GM21717 (cell line): ENCODE measurements around the gene MLLT11.

Experiments used
- ATAC-seq: cut with Tn5 transposase; IDR thresholded peaks from one replicate; pipeline ENCODE4 v1.9.1; 2021; ENCODE audit warnings: mild to moderate bottlenecking, moderate library complexity; ENCODE audit not compliant: unreplicated experiment

Gene MLLT11, protein sequence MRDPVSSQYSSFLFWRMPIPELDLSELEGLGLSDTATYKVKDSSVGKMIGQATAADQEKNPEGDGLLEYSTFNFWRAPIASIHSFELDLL

DNA sequence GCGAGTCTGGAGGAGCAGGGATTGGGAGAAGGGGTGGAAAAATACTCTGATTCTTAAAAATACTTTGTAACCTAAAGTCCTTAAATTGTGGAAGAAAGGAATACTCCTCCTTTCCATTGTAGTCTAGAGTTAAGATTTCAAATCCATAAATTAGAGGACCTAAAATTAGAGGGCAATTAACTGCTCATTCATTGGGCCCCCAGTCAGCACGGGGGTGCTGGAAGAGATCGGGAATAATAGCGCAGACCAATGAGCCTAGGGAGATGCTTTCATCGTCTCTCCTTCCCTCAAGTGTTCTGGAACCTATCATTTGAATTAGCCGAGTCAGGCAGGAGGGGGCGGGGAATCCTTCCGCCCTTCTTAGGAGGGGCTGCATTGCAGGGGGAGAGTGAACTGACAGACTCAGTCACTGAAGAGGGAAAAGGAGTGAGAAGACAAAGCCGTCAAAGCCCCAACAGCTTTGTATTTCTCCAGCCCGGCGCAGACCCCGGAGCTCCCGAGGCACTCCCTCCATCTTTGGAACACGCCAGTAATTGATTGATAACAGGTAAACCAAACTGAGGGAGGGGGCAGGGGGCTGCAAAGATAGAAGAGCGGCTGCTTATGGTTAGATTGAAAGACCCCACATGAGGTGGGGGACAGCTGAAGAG, at the start of gene MLLT11:
MLLT11 (plus strand) TSS at position 391 of the 650 bp plus-strand sequence. CDS start 6,828 bp downstream, outside the sequence.
- ATAC-seq, result no peak

DNA sequence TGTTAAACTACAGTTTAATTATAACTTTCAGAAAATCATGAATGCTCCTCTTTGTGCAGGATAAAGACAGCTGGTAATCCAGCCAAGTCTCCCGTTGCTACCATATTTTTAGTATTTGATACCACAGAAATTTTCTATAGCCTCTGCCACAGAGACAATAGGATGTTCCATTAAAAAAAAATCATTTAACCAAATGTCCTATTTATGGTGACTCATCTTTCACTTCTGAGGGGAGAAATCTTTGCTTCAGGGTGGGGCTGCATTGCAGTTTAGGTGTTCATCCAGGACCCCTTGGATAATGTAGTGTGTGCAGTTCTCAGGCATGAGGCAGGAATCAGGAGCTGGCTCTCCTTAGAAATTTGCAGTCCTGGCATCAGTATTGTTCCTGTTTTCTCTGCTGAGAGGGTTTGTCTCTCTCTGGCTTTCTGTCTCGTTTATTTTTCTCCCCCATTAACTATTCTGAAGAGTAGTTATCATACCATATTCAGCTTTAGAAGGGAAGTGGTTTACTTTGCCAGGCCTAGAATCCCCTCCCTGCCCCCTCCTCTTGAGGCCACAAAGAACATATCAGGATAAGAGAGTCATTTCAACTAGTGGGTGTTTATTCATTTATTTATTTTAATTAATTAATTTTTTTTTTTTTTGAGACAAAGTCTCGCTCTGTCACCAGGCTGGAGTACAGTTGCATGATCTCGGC, 48.9 kb upstream of the MLLT11 start:
- ATAC-seq, result no peak

GRCh38 chr1:151012684-151013471, 47.3 kb upstream of the MLLT11 start:
- no peak for ATAC-seq

DNA sequence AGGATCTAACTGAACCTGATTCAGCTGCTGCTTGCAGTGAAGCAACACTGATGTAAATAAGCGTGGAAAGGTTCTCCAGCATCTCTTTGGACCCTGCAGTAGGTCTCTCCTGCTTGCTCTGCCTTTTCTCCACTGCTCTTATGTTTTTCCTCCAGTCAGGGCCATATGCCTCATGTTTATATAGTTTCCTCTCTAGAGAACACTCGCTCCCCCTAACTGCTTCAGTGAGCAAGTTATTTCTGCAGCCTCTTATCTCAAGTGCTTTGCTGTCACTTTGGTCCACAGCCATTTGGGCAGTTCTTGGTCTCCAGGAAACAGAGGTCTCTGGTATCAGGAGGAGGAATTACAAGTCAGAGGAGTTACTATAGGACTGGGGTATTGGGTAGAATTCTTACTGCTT, 46.7 kb upstream of the MLLT11 start:
- no peak for ATAC-seq

- no peak for ATAC-seq
Measured at GRCh38 chr1:151024540-151025146, 35.6 kb upstream of the MLLT11 start.

DNA sequence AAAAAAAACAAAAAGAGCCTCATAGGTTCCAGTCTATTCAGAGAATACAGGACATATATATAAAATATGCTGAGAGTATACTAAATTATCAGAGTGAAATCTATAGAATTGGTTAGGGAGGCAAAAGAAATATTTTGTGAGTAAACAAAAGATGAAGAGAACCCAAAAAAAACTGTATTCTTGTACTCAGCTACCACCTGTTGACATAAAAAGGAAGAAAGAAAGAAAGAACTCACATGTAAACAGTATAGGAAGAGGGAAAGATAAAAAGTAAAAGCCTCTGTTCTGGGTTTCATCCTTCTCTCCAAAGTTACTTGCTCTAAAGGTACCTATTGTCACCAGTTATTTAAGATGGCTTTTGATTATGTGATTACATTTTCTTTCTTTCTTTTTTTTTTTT, 33.7 kb upstream of the MLLT11 start:
- ATAC-seq, result no peak

DNA sequence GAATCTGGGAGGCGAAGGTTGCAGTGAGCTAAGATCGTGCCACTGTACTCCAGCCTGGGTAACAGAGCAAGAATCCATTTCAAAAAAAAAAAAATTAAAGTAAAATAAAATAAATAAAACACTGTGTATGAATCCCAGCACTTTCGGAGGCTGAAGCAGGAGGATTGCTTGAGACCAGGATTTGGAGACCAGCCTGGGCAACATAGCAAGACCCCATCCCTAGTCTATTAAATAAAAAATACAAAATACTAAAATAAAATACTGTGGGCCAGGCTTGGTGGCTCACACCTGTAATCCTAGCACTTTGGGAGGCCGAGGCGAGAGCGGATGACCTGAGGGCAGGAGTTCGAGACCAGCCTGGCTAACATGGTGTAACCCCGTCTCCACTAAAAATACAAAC, 28.0 kb upstream of the MLLT11 start:
- no peak for ATAC-seq

- no peak for ATAC-seq
Measured at GRCh38 chr1:151035167-151035566, 25.0 kb upstream of the MLLT11 start.

DNA sequence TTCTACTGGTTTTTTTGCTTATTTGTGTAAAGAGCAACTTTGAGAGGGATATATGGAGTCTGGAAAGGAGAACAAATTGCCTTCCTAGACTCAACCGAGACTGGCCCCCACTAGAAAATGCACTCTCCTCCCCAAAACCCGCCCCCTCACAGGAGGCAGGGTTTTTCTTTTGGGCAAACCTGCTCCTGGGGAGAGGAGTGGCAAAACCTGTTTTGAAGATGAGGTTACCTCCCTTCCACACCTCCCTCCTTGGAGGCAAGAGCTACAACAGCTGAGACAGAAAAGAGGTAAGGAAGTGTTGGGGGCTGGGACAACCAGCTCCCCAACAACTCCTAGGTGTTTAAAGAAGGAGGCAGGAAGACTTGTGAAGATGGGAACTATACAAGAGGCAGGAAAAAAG, 23.8 kb upstream of the MLLT11 start, which contains the start of gene BNIPL:
BNIPL (plus strand) TSS at position 231 of the 400 bp plus-strand sequence; CDS start at position 371, 140 bp downstream.
- ATAC-seq, result no peak

GRCh38 chr1:151037032-151037431, 23.2 kb upstream of the MLLT11 start:
- ATAC-seq, result no peak

DNA sequence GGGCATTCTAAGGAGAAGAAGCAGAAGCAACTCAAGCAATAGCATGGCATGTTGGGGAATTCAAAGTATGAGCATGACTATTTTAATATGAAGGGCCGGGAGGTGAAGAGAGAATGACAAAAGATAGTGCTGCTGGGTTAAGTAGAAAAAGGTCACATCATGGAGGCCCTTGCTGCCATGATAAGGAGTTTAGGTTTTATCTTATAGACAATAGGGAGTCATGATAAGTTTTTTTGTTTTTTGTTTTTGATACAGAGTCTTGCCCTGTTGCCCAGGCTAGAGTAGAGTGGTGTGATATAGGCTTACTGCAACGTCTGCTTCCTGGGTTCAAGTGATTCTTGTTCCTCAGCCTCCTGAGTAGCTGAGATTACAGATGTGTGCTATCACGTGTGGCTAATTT, 20.7 kb upstream of the MLLT11 start:
- no peak for ATAC-seq

DNA sequence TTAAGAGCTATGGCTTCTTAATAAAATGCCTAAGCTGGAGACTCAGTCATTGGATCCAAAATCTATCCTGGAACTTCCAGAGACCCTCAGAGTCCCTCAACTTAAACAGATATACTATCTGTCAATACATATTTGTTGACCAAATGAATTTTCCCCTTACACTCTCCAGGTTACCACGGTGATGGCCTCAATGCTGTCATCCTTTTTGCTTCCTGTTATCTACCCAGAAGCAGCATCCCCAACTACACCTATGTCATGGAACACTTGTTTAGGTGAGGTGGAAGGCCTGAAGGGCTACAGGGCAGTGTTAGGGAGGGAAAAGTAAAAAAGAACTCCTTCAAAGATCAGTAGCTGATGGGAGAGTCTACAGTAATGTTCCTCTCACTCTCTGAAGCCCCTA, 17.0 kb upstream of the MLLT11 start:
- ATAC-seq, result no peak

DNA sequence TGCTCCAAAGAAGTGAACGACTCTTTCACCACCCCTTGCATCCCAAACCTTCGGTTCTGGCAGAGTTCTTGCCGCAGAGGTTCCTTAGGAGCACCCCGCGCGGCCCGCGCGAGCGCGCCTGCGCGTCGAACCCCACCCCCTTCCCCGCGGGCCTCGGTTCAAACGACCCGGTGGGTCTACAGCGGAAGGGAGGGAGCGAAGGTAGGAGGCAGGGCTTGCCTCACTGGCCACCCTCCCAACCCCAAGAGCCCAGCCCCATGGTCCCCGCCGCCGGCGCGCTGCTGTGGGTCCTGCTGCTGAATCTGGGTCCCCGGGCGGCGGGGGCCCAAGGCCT, 12.6 kb upstream of the MLLT11 start, which contains the start of gene C1orf56:
C1orf56 (plus strand) TSS at position 161 of the 334 bp plus-strand sequence; CDS start at position 258, 97 bp downstream.
- no peak for ATAC-seq

- ATAC-seq, result no peak
Measured at GRCh38 chr1:151047925-151048644, 12.1 kb upstream of the MLLT11 start.

DNA sequence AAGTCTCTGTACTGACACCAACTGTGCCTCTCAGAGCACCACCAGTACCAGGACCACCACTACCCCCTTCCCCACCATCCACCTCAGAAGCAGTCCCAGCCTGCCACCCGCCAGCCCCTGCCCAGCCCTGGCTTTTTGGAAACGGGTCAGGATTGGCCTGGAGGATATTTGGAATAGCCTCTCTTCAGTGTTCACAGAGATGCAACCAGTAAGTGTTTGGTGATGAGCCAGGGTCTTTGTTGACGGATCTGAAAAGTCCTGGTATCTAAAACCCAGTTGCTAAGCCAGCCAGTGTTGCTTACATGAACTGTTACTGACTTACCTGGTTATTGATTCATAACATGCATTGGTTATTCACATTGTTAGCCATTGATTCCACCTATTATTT, 11.6 kb upstream of the MLLT11 start:
- no peak for ATAC-seq

- ATAC-seq, result no peak
Measured at GRCh38 chr1:151049458-151049857, 10.7 kb upstream of the MLLT11 start.

DNA sequence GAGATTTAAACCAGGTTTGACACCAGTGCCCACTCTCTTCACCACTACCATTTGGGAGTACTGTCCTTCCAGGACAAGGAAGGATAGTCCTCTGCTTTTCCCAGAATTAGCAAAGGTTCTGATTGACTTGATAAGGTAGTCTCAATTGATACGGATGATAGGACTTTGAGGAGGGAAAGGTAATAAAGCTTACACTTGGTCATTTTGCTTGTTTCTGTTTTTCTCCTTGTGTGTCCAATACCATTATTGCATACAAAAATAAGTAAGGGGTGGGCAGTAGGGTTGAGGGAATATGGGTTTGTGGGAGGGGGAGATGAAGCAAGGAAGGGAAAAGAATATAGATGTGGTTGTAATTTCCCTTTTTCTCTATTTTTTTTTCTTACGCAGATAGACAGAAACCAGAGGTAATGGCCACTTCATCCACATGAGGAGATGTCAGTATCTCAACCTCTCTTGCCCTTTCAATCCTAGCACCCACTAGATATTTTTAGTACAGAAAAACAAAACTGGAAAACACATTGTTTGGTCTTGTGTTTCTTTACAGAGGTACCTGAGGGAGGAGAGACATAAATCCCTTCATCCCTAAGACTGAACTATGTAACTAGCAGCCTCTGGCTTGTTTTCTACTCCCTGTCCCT, 10.0 kb upstream of the MLLT11 start:
- ATAC-seq, result no peak

DNA sequence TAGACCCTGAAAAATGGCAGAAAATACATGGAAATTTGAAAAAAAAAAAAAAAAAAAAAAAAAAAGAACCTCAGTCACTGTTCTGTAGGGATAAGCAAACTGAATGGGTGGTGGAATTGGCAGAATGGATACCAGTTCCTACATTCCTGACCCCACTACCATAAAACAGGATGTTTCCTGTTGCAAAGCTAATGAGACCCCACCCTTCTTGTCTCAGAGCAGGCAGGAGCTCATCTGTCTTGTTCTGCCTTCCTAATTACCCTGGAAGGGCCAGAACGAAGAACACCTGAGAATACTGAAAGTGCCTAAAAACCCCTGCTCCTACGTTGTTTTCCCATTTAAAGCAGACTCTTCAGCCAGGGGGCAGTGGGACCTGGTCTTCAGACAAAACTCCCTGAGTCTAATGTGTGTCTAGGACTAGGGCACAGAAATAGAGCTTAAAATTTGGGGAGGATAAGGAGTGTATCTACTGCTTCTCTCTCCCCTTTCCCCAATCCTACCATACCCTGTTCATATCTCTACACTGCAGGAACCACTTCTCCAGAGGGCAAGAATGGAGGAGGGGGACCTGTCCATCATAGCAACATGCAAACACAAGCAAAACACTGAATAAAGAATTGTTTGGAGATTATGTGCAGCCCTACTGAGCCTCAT, 8.7 kb upstream of the MLLT11 start:
- ATAC-seq, result no peak

- no peak for ATAC-seq
Measured at GRCh38 chr1:151054971-151055547, 5.1 kb upstream of the MLLT11 start.
